Measurements from ENCODE around the gene IFNL1. TPM values are rescaled to one million over a fixed set of nuclear protein-coding genes. Genes with fewer than 3 reads are reported as not detected.

IFNL1 gene
- total and polyA plus RNA-seq, 2 experiments from 2014 or later, result not detected

GRCh38 chr19:39342647-39343305 is 46.6 kb downstream of the IFNL1 start:
- peak overlapping the region; percentile 68 for H3K27ac ChIP-seq
- peak overlapping the region; percentile 74 for H3K4me3 ChIP-seq
- peaks cover 17% of the 10 kb centered on the region for H3K4me1 ChIP-seq (ENCODE audit: low read depth)
- no peaks in the 10 kb centered on the region for H3K9me3 ChIP-seq (ENCODE audit: low read depth)
- DNase-seq (ENCODE audit: low read depth in 1 of 2, low spot score in 1 of 2), result peak; percentile 29 to 51
- no peaks in the 10 kb centered on the region for H3K36me3 ChIP-seq
- H3K27me3 ChIP-seq, result no peaks in the 10 kb centered on the region
- TF ChIP-seq CTCF (IDR thresholded peaks at IDR 0.05; ENCODE audit: low read depth, low read length), result no peak

- DNase-seq (ENCODE audit: low read depth in 1 of 2, low spot score in 1 of 2), result no peak
- H3K27ac ChIP-seq, result no peak overlapping the region
- H3K4me1 ChIP-seq (ENCODE audit: low read depth), result peaks cover 30% of the 10 kb centered on the region
- no peak overlapping the region for H3K4me3 ChIP-seq
- H3K36me3 ChIP-seq, result peaks cover 3% of the 10 kb centered on the region
- H3K27me3 ChIP-seq, result no peaks in the 10 kb centered on the region
- H3K9me3 ChIP-seq (ENCODE audit: low read depth), result no peaks in the 10 kb centered on the region
- peak; percentile 15 for TF ChIP-seq CTCF (IDR thresholded peaks at IDR 0.05; ENCODE audit: low read depth, low read length)
These were observed 49.7 kb downstream of the IFNL1 start for GRCh38 chr19:39345956-39346355.

- Histone ChIP-seq H3K4me1 (ENCODE audit: low read depth) (peaks cover 30% of the 10 kb centered on the region), H3K27ac (peak overlapping the region; percentile 67), H3K4me3 (no peak overlapping the region), H3K36me3 (peaks cover 8% of the 10 kb centered on the region), H3K9me3 (ENCODE audit: low read depth) (no peaks in the 10 kb centered on the region), H3K27me3 (no peaks in the 10 kb centered on the region)
- DNase-seq (ENCODE audit: low read depth in 1 of 2, low spot score in 1 of 2), result peak in 1 of 2 donors; percentile 11
- no peak for TF ChIP-seq CTCF (IDR thresholded peaks at IDR 0.05; ENCODE audit: low read depth, low read length)
These were observed 51.3 kb downstream of the IFNL1 start for GRCh38 chr19:39347332-39348164.

Other genes with a start within 250 kb of the IFNL1 start
- gene ACP7, start 212.0 kb upstream of the IFNL1 start, total RNA-seq, result not detected in 2 replicates
- gene ACP7, start 212.0 kb upstream of the IFNL1 start, polyA plus RNA-seq, result not detected in 2 replicates
- 28.7 and 57.9 TPM in 2 replicates for gene PAK4, start 170.6 kb upstream of the IFNL1 start, total RNA-seq
- gene PAK4, start 170.6 kb upstream of the IFNL1 start, polyA plus RNA-seq, result 32.5 and 62.2 TPM in 2 replicates
- 10.3 and 16.1 TPM in 2 replicates for gene NCCRP1, start 99.4 kb upstream of the IFNL1 start, total RNA-seq
- gene NCCRP1, start 99.4 kb upstream of the IFNL1 start, polyA plus RNA-seq, result 10.0 and 17.5 TPM in 2 replicates
- not detected in 2 replicates for gene SYCN, start 92.1 kb upstream of the IFNL1 start, total RNA-seq
- not detected in 2 replicates for gene SYCN, start 92.1 kb upstream of the IFNL1 start, polyA plus RNA-seq
- gene IFNL3, start 51.4 kb upstream of the IFNL1 start, total RNA-seq, result not detected in 2 replicates
- gene IFNL3, start 51.4 kb upstream of the IFNL1 start, polyA plus RNA-seq, result not detected in 2 replicates
- not detected in 2 replicates for gene IFNL4, start 47.6 kb upstream of the IFNL1 start, total RNA-seq
- 0.17 TPM in 1 of 2 replicates, not detected in the other for gene IFNL4, start 47.6 kb upstream of the IFNL1 start, polyA plus RNA-seq
- gene IFNL2, start 28.0 kb upstream of the IFNL1 start, total RNA-seq, result not detected in 2 replicates
- gene IFNL2, start 28.0 kb upstream of the IFNL1 start, polyA plus RNA-seq, result not detected in 2 replicates
- 10.3 and 19.4 TPM in 2 replicates for gene LRFN1, start 24.5 kb downstream of the IFNL1 start, total RNA-seq
- gene LRFN1, start 24.5 kb downstream of the IFNL1 start, polyA plus RNA-seq, result 12.4 and 18.6 TPM in 2 replicates
- gene GMFG, start 39.6 kb downstream of the IFNL1 start, total RNA-seq, result not detected in 2 replicates
- 2.3 and 3.2 TPM in 2 replicates for gene GMFG, start 39.6 kb downstream of the IFNL1 start, polyA plus RNA-seq
- 158 and 183 TPM in 2 replicates for gene SAMD4B, start 46.0 kb downstream of the IFNL1 start, total RNA-seq
- gene SAMD4B, start 46.0 kb downstream of the IFNL1 start, polyA plus RNA-seq, result 120 and 139 TPM in 2 replicates
- 61.9 and 62.2 TPM in 2 replicates for gene PAF1, start 94.7 kb downstream of the IFNL1 start, total RNA-seq
- 64.4 and 78.3 TPM in 2 replicates for gene PAF1, start 94.7 kb downstream of the IFNL1 start, polyA plus RNA-seq
- gene MED29, start 95.0 kb downstream of the IFNL1 start, total RNA-seq, result 43.8 and 70.6 TPM in 2 replicates
- gene MED29, start 95.0 kb downstream of the IFNL1 start, polyA plus RNA-seq, result 59.6 and 67.3 TPM in 2 replicates
- 13.6 and 14.6 TPM in 2 replicates for gene ZFP36, start 110.4 kb downstream of the IFNL1 start, total RNA-seq
- 51.2 and 53.4 TPM in 2 replicates for gene ZFP36, start 110.4 kb downstream of the IFNL1 start, polyA plus RNA-seq
- gene PLEKHG2, start 116.3 kb downstream of the IFNL1 start, total RNA-seq, result 40.7 and 45.4 TPM in 2 replicates
- gene PLEKHG2, start 116.3 kb downstream of the IFNL1 start, polyA plus RNA-seq, result 30.5 and 40.0 TPM in 2 replicates
- gene RPS16, start 139.5 kb downstream of the IFNL1 start, total RNA-seq, result 369 and 374 TPM in 2 replicates
- 508 and 542 TPM in 2 replicates for gene RPS16, start 139.5 kb downstream of the IFNL1 start, polyA plus RNA-seq
- 106 and 156 TPM in 2 replicates for gene SUPT5H, start 149.2 kb downstream of the IFNL1 start, total RNA-seq
- gene SUPT5H, start 149.2 kb downstream of the IFNL1 start, polyA plus RNA-seq, result 145 and 185 TPM in 2 replicates
- gene TIMM50, start 184.4 kb downstream of the IFNL1 start, total RNA-seq, result 80.4 and 108 TPM in 2 replicates
- 93.3 and 101 TPM in 2 replicates for gene TIMM50, start 184.4 kb downstream of the IFNL1 start, polyA plus RNA-seq
- gene DLL3, start 202.5 kb downstream of the IFNL1 start, total RNA-seq, result 8.0 and 11.7 TPM in 2 replicates
- gene DLL3, start 202.5 kb downstream of the IFNL1 start, polyA plus RNA-seq, result 12.2 and 13.9 TPM in 2 replicates
- gene SELENOV, start 218.7 kb downstream of the IFNL1 start, total RNA-seq, result 2.0 and 4.3 TPM in 2 replicates
- 1.3 and 2.5 TPM in 2 replicates for gene SELENOV, start 218.7 kb downstream of the IFNL1 start, polyA plus RNA-seq
- gene EID2B, start 236.4 kb downstream of the IFNL1 start, total RNA-seq, result 9.5 and 17.5 TPM in 2 replicates
- gene EID2B, start 236.4 kb downstream of the IFNL1 start, polyA plus RNA-seq, result 8.4 and 14.1 TPM in 2 replicates
- 20.3 and 44.5 TPM in 2 replicates for gene EID2, start 243.8 kb downstream of the IFNL1 start, total RNA-seq
- gene EID2, start 243.8 kb downstream of the IFNL1 start, polyA plus RNA-seq, result 70.2 and 75.0 TPM in 2 replicates

All from cardiac muscle cell (in vitro differentiated cells and primary cell).